BJ (cell line): ENCODE data around the gene SIRT5. TPM values are rescaled to one million over a fixed set of nuclear protein-coding genes. Genes with fewer than 3 reads are reported as not detected.

Source experiments
- CTCF ChIA-PET: fragments of 350-600 bp; formaldehyde crosslinking; extraction: SDS; loops from one replicate; lab custom pipeline; 2021; ENCODE audit warnings: antibody characterized with exemption, inconsistent platforms; lab: Yijun Ruan, JAX
- POLR2A ChIA-PET: fragments of 300-600 bp; sonication (Branson Sonifier 250); formaldehyde crosslinking; extraction: SDS; loops from one replicate; lab custom pipeline; 2021; ENCODE audit warnings: antibody characterized with exemption; lab: Charles Lee
- DNase-seq: peaks from one replicate; pipeline ENCODE4 v3.0.0-alpha.2; 2011; ENCODE audit warnings: low read depth
- H3K27me3 ChIP-seq: 2 replicates; pipeline ENCODE4 v1.6.0; 2011; ENCODE audit warnings: low read length; ENCODE audit not compliant: control insufficient read depth, insufficient read depth
- H3K36me3 ChIP-seq: 2 replicates; pipeline ENCODE4 v1.5.1; 2011; ENCODE audit warnings: low read length; ENCODE audit not compliant: control insufficient read depth, insufficient read depth
- H3K4me3 ChIP-seq: 2 replicates; pipeline ENCODE4 v1.5.1; 2011; ENCODE audit warnings: low read depth, mild to moderate bottlenecking, control low read depth, low read length
- polyA plus RNA-seq: library from polyadenylated mRNA; depleted of rRNA; stranded (reverse); fragments of >200 nt; gene quantifications from 2 replicates; pipeline ENCODE4 v1.2.3, GENCODE V29; 2011
- TF ChIP-seq, protein P1 (sequence below): IDR thresholded peaks from 2 replicates; pipeline ENCODE4 v1.5.1; 2011; ENCODE audit warnings: low read depth, mild to moderate bottlenecking, control low read depth, inconsistent platforms, low read length, moderate library complexity; ENCODE audit not compliant: insufficient read depth

Gene SIRT5
- polyA plus RNA-seq, 1 experiment: 4.6 TPM

DNA sequence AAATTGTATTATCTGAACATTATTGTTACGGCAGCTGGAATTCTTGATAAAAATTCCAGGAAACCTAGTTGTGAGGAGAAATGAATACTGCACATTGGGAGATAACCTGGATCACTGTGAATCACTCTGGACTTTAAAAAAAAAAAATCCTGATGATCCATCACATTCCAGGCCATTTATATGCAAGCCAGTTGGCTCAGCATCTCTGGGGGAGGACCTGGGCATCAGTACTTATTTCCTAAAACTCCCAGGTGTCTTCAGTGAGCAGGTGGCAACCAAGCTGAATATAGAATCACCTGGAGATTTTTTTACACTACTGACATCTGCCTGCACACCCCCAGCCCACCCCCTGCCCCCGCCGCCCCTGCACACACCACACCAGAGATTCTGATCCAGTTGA is 39.1 kb upstream of the SIRT5 start:
- H3K36me3 ChIP-seq: no peaks in the 10 kb centered on the region
- no peak overlapping the region for H3K4me3 ChIP-seq
- DNase-seq: no peak
- 0 out of 2 replicates have a peak, but pooled peaks cover 2% of the 10 kb centered on the region for H3K27me3 ChIP-seq
- ChIA-PET POLR2A (no interaction called here), CTCF (interaction anchor here (0.6 to 2.1 kb wide), 3 partner anchors 8 to 198 kb away, joined by 3 to 5 read pairs (median 3); no protein-coding TSS in a partner anchor)
- TF ChIP-seq, protein P1, sequence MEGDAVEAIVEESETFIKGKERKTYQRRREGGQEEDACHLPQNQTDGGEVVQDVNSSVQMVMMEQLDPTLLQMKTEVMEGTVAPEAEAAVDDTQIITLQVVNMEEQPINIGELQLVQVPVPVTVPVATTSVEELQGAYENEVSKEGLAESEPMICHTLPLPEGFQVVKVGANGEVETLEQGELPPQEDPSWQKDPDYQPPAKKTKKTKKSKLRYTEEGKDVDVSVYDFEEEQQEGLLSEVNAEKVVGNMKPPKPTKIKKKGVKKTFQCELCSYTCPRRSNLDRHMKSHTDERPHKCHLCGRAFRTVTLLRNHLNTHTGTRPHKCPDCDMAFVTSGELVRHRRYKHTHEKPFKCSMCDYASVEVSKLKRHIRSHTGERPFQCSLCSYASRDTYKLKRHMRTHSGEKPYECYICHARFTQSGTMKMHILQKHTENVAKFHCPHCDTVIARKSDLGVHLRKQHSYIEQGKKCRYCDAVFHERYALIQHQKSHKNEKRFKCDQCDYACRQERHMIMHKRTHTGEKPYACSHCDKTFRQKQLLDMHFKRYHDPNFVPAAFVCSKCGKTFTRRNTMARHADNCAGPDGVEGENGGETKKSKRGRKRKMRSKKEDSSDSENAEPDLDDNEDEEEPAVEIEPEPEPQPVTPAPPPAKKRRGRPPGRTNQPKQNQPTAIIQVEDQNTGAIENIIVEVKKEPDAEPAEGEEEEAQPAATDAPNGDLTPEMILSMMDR: no peak

DNA sequence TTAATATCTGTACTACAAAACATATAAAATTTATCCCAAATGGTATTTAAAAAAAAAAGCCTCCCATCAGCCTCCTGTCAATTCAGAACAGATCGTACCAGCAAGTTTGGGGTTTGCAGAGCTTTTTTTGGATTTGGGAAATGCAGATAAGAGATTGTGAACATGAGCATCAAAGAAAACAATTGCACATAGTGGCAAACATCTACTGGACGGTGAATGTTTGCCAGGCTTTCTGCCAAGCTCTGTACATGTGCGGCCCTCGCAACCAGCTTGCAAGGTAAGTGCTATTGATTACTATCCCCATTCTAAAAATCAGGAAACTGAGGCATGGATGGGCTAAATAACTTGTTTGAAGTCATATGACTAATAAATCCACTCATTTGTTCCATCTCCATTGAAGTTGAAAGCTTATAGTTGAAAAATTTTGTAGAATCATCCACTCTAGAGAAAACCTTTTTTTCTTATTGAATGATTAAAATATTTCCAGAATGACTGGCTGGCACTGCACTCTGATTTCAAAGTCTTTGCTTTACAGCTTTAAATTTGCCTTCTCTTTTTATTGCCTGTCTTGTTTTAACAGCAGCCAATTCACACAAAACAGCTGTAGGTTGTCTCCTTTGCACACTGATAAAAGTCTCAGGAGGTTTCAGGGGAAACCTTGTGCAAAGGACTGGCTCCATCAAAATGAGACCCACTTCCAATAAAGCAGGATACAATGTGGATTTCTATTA is 37.4 kb upstream of the SIRT5 start:
- DNase-seq: no peak
- CTCF ChIA-PET: interaction anchor here (0.6 to 2.5 kb wide), 10 partner anchors 10 to 643 kb away, joined by 3 to 24 read pairs (median 8); no protein-coding TSS in a partner anchor

DNA sequence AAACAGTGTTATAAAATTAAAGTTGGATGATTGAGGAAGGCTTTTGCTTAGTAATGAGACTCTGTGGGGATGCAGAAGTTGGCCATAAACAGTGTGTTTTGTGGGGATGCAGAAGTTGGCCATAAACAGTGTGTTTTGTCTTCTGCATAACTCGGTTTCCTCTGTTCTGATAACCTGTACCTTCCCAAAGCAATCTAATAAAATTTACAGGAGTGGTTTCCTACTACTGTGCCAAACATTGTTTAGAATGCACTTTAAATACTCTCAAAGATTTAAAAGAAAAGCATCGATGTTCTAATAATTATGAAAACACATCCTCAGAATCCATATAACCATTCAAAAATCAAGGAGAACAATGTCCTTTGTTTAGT is 36.9 kb upstream of the SIRT5 start:
- DNase-seq: no peak
- H3K36me3 ChIP-seq: no peaks in the 10 kb centered on the region
- H3K4me3 ChIP-seq: no peak overlapping the region
- POLR2A ChIA-PET: no interaction called here
- 0 out of 2 replicates have a peak, but pooled peaks cover 2% of the 10 kb centered on the region for H3K27me3 ChIP-seq
- TF ChIP-seq, protein P1: no peak
- CTCF ChIA-PET: interaction anchor here (0.9 to 2.5 kb wide), 16 partner anchors 10 to 644 kb away, joined by 3 to 24 read pairs (median 5); partner anchors contain the start of genes GFOD1 and SIRT5

More for the DNA sequence above, 37.4 kb upstream of the SIRT5 start:
- Histone ChIP-seq H3K27me3 (0 out of 2 replicates have a peak, but pooled peaks cover 2% of the 10 kb centered on the region), H3K36me3 (no peaks in the 10 kb centered on the region), H3K4me3 (no peak overlapping the region)
- TF ChIP-seq, protein P1: no peak
- POLR2A ChIA-PET: no interaction called here

DNA sequence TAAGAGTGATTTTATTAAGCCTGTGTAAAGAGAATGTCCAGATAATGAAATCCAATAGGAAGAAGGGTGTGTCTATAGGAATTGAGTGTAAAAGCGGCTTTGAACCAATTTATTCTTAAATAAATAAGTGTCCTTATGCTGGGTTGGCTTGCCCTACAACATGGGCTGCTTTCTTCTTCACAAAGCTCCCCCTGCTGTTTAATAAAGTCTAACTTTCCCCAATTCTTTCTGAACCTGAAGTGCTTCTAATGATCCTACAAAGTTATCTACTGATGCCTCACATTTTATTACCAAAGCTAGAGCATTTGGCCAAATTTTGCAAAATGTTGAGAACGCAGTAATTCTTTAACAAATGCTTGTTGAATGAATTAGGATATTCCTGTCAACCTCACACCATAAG is 36.3 kb upstream of the SIRT5 start:
- POLR2A ChIA-PET: no interaction called here
- Histone ChIP-seq H3K4me3 (no peak overlapping the region), H3K27me3 (0 out of 2 replicates have a peak, but pooled peaks cover 2% of the 10 kb centered on the region), H3K36me3 (no peaks in the 10 kb centered on the region)
- TF ChIP-seq, protein P1: peak; percentile 47
- CTCF ChIA-PET: interaction anchor here (0.7 to 2.5 kb wide), 19 partner anchors 9 to 627 kb away, joined by 3 to 24 read pairs (median 5); partner anchors contain the start of genes GFOD1, NOL7 and SIRT5
- DNase-seq: no peak

DNA sequence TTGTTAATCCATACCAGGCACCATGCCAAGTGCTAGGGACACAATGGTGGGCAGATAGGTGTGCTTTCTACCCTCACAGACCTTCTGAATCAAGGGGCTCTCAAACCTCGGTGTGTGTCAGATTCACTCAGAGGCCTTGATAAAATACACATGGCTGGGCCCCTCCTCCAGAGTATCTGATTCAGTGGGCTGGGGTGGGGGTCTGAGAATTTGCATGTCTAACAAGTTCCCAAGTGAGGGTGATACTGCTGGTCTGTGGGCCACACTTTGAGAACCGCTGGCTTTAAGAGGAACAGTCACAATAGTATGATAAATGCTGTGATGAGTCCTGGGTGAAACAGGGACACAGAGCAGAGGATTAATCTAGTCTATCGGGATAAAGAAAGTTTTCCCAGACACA is 35.8 kb upstream of the SIRT5 start:
- no peak for DNase-seq
- TF ChIP-seq, protein P1: no peak
- ChIA-PET POLR2A (no interaction called here), CTCF (interaction anchor here (0.7 to 2.5 kb wide), 17 partner anchors 9 to 627 kb away, joined by 3 to 24 read pairs (median 5); partner anchors contain the start of genes GFOD1, NOL7 and SIRT5)
- H3K27me3 ChIP-seq: 0 out of 2 replicates have a peak, but pooled peaks cover 2% of the 10 kb centered on the region
- H3K4me3 ChIP-seq: no peak overlapping the region
- no peaks in the 10 kb centered on the region for H3K36me3 ChIP-seq
